Smooth muscle cell (in vitro differentiated cells): Measurements from ENCODE around the gene PTPRD. TPM values are rescaled to one million over a fixed set of nuclear protein-coding genes. Genes with fewer than 3 reads are reported as not detected.
A peak's percentile ranks its signal among the peaks of the same experiment; 100 is the strongest.
"Not testable (repeated sequence)": the region's sequence is repeated elsewhere in the genome, so short reads cannot be mapped to it uniquely, and the experiment has no call there.

ENCODE experiments used
- DNase-seq: peaks from one replicate; lab custom pipeline; 2025; ENCODE audit not compliant: unreplicated experiment; lab: John Stamatoyannopoulos, UW
- H2AFZ ChIP-seq: fragments of 200-600 bp; sonication (generic); 2 replicates; pipeline ENCODE4 v1.6.0; 2016; ENCODE audit warnings: antibody characterized with exemption, low read depth, mild to moderate bottlenecking
- H3F3A ChIP-seq: fragments of 200-600 bp; sonication (generic); 2 replicates; pipeline ENCODE4 v1.6.0; 2017; ENCODE audit warnings: antibody characterized with exemption, low read depth
- H3K27ac ChIP-seq: fragments of 200-600 bp; sonication (generic); 2 replicates; pipeline ENCODE4 v1.5.1; 2016; ENCODE audit warnings: low read depth, mild to moderate bottlenecking
- H3K27me3 ChIP-seq: fragments of 200-600 bp; sonication (generic); 2 replicates; pipeline ENCODE4 v1.6.1; 2016; ENCODE audit warnings: low read depth, mild to moderate bottlenecking
- H3K36me3 ChIP-seq: fragments of 200-600 bp; sonication (generic); 2 replicates; pipeline ENCODE4 v1.5.1; 2016; ENCODE audit warnings: low read depth
- H3K4me1 ChIP-seq: fragments of 200-600 bp; sonication (generic); 2 replicates; pipeline ENCODE4 v1.5.1; 2016; ENCODE audit warnings: low read depth
- H3K4me2 ChIP-seq: fragments of 200-600 bp; sonication (generic); 2 replicates; pipeline ENCODE4 v1.6.0; 2016; ENCODE audit warnings: mild to moderate bottlenecking
- H3K4me3 ChIP-seq: fragments of 200-600 bp; sonication (generic); 2 replicates; pipeline ENCODE4 v1.5.1; 2016; ENCODE audit warnings: mild to moderate bottlenecking
- H3K79me2 ChIP-seq: fragments of 200-600 bp; sonication (generic); 2 replicates; pipeline ENCODE4 v1.6.0; 2016; ENCODE audit warnings: low read depth, mild to moderate bottlenecking
- H3K9ac ChIP-seq: fragments of 200-600 bp; sonication (generic); 2 replicates; pipeline ENCODE4 v1.6.0; 2016; ENCODE audit warnings: low read depth
- H3K9me3 ChIP-seq: fragments of 200-600 bp; sonication (generic); replicated peaks from 2 replicates; pipeline ENCODE4 v1.5.1; 2016; ENCODE audit warnings: low read depth
- H4K20me1 ChIP-seq: fragments of 200-600 bp; sonication (generic); 2 replicates; pipeline ENCODE4 v1.6.0; 2016; ENCODE audit warnings: low read depth
- CTCF ChIP-seq: fragments of 200-600 bp; sonication (generic); IDR thresholded peaks from 2 replicates; pipeline ENCODE4 v1.5.1; 2017; ENCODE audit warnings: borderline replicate concordance, mild to moderate bottlenecking, antibody characterized with exemption; ENCODE audit not compliant: insufficient read depth, poor library complexity, severe bottlenecking
- WGBS: methylation state at CpG from one replicate; pipeline ENCODE4 v1.1.7; 2016; ENCODE audit warnings: low lambda C conversion rate; 5-methylcytosine and 5-hydroxymethylcytosine counted together
- polyA plus RNA-seq: library from polyadenylated mRNA; unstranded; fragments of >200 nt; fragmentation: Nextera tagmentation; extraction: Ambion mirVana; gene quantifications from 2 replicates; pipeline ENCODE4 v1.2.1, GENCODE V29; 2016
- total RNA-seq: library from RNA; depleted of rRNA; stranded (reverse); fragments of >200 nt; gene quantifications from 2 replicates; pipeline ENCODE4 v1.2.3, GENCODE V29; 2014

The PTPRD gene
- total and polyA plus RNA-seq, 2 experiments from 2014 or later: 6.5 to 61.0 TPM

GRCh38 chr9:9437641-9438040 is 1175.2 kb downstream of the PTPRD start:
- WGBS: 92% methylated on average over 4 of the region's 4 CpGs
- no peaks in the 10 kb centered on the region for H3K4me1 ChIP-seq

GRCh38 chr9:9426454-9426853 is 1186.3 kb downstream of the PTPRD start:
- H3K27me3 ChIP-seq, H3K27ac ChIP-seq, H3K4me3 ChIP-seq, H3K9me3 ChIP-seq, H3K4me1 ChIP-seq, H3F3A ChIP-seq, H4K20me1 ChIP-seq, H3K36me3 ChIP-seq, DNase-seq, H3K79me2 ChIP-seq, H2AFZ ChIP-seq, H3K9ac ChIP-seq, H3K4me2 ChIP-seq: not testable (repeated sequence)
- whole genome bisulfite sequencing: 94% methylated on average over 10 of the region's 10 CpGs

More at GRCh38 chr9:9437641-9438040, 1175.2 kb downstream of the PTPRD start:
- DNase-seq: no peak
- H3K9me3 ChIP-seq: no peaks in the 10 kb centered on the region
- H3K36me3 ChIP-seq: no peaks in the 10 kb centered on the region
- no peaks in the 10 kb centered on the region for H4K20me1 ChIP-seq
- H3K4me2 ChIP-seq: no peak overlapping the region
- H3K9ac ChIP-seq: no peak overlapping the region
- H3K27ac ChIP-seq: no peak overlapping the region
- no peaks in the 10 kb centered on the region for H3F3A ChIP-seq
- no peak overlapping the region for H3K4me3 ChIP-seq
- H2AFZ ChIP-seq: no peak overlapping the region
- H3K27me3 ChIP-seq: no peaks in the 10 kb centered on the region
- no peaks in the 10 kb centered on the region for H3K79me2 ChIP-seq
- TF ChIP-seq CTCF: no peak

GRCh38 chr9:9412241-9412640 is 1200.6 kb downstream of the PTPRD start:
- Histone ChIP-seq H3K36me3 (no peaks in the 10 kb centered on the region), H3F3A (no peaks in the 10 kb centered on the region), H3K27me3 (no peaks in the 10 kb centered on the region), H3K79me2 (no peaks in the 10 kb centered on the region), H3K27ac (no peak overlapping the region), H3K4me3 (no peak overlapping the region), H3K9me3 (no peaks in the 10 kb centered on the region), H4K20me1 (no peaks in the 10 kb centered on the region), H3K4me1 (no peaks in the 10 kb centered on the region), H3K4me2 (no peak overlapping the region), H2AFZ (no peak overlapping the region), H3K9ac (no peak overlapping the region)
- no peak for TF ChIP-seq CTCF
- no peak for DNase-seq
- WGBS: 95% methylated on average over 3 of the region's 3 CpGs

- H3F3A ChIP-seq: no peaks in the 10 kb centered on the region
- H3K79me2 ChIP-seq: no peaks in the 10 kb centered on the region
- H3K27me3 ChIP-seq: no peaks in the 10 kb centered on the region
- no peaks in the 10 kb centered on the region for H4K20me1 ChIP-seq
- no peaks in the 10 kb centered on the region for H3K36me3 ChIP-seq
- H3K4me1 ChIP-seq: no peaks in the 10 kb centered on the region
- peak overlapping the region; percentile 69 for H2AFZ ChIP-seq
- no peaks in the 10 kb centered on the region for H3K9me3 ChIP-seq
- H3K4me3 ChIP-seq: no peak overlapping the region
- no peak for TF ChIP-seq CTCF
- 71% methylated on average over 4 of the region's 4 CpGs for WGBS
- H3K27ac ChIP-seq: no peak overlapping the region
- H3K4me2 ChIP-seq: no peak overlapping the region
- DNase-seq: no peak
- no peak overlapping the region for H3K9ac ChIP-seq
These were observed 1202.1 kb downstream of the PTPRD start for GRCh38 chr9:9410736-9411135.
